ENCODE results near the gene DYNC1H1.

The DYNC1H1 gene

GRCh38 chr14:101918065-101918989 lies 46.0 kb upstream of the DYNC1H1 start:
- TF ChIP-seq ZNF324 (tag by site-specific recombination; IDR thresholded peaks at IDR 0.05) (no peak), ZNF776 (tag by site-specific recombination; IDR thresholded peaks at IDR 0.05; ENCODE audit: borderline replicate concordance) (no peak), ZNF610 (tag by site-specific recombination; IDR thresholded peaks at IDR 0.05; ENCODE audit: borderline replicate concordance) (no peak), ZNF18 (tag by site-specific recombination; IDR thresholded peaks at IDR 0.05) (no peak), ZNF175 (tag by site-specific recombination; IDR thresholded peaks at IDR 0.05) (no peak), ZNF266 (tag by site-specific recombination; IDR thresholded peaks at IDR 0.05; ENCODE audit: low read depth) (no peak), ZNF146 (tag by site-specific recombination; IDR thresholded peaks at IDR 0.05) (no peak), ZNF561 (tag by site-specific recombination; IDR thresholded peaks at IDR 0.05; ENCODE audit: borderline replicate concordance) (no peak), ZSCAN4 (tag by site-specific recombination; IDR thresholded peaks at IDR 0.05) (no peak), ZNF302 (tag by site-specific recombination; IDR thresholded peaks at IDR 0.05; ENCODE audit: low read depth) (no peak), SALL2 (tag by site-specific recombination; IDR thresholded peaks at IDR 0.05; ENCODE audit: borderline replicate concordance) (no peak), RBAK (tag by site-specific recombination; IDR thresholded peaks at IDR 0.05) (no peak), ZNF350 (tag by site-specific recombination; IDR thresholded peaks at IDR 0.05) (no peak), ZNF555 (tag by site-specific recombination; conservative IDR thresholded peaks at IDR 0.05) (no peak), YY1 (tag by site-specific recombination; IDR thresholded peaks at IDR 0.05) (no peak), WT1 (tag by site-specific recombination; IDR thresholded peaks at IDR 0.05) (no peak), ZBTB17 (tag by site-specific recombination; IDR thresholded peaks at IDR 0.05) (no peak), ZNF354C (tag by site-specific recombination; IDR thresholded peaks at IDR 0.05; ENCODE audit: borderline replicate concordance, low read depth) (no peak)

GRCh38 chr14:101920271-101920670 lies 44.1 kb upstream of the DYNC1H1 start:
- CTCF ChIA-PET = no interaction called here
- Histone ChIP-seq H3K27ac (ENCODE audit: extremely low read depth, low read depth, low read length) (no peak overlapping the region), H3K36me3 (ENCODE audit: control insufficient read depth in 2 of 2, insufficient read depth in 1 of 2, low read length in 2 of 2) (peaks cover 10 to 17% of the 10 kb centered on the region in 2 experiments; a peak in 2 of 3 replicates), H3K9me3 (ENCODE audit: control insufficient read depth, insufficient read depth, low read depth, low read length) (no peaks in the 10 kb centered on the region), H3K4me1 (ENCODE audit: control insufficient read depth, insufficient read depth, low read length) (no peaks in the 10 kb centered on the region), H3K4me3 (ENCODE audit: low read depth, low read length) (no peak overlapping the region)
- POLR2A ChIA-PET = interaction anchor here (0.5 to 0.6 kb wide), 2 partner anchors 1114 to 1165 kb away, joined by 4 to 7 read pairs; no protein-coding TSS in a partner anchor
- TF ChIP-seq ZNF692 (tag by site-specific recombination; IDR thresholded peaks at IDR 0.05) (no peak), ZNF37A (tag by site-specific recombination; IDR thresholded peaks at IDR 0.05) (no peak), ZFP37 (tag by site-specific recombination; IDR thresholded peaks at IDR 0.05) (no peak), ZNF24 (tag by site-specific recombination; IDR thresholded peaks at IDR 0.05) (no peak), YY2 (tag by site-specific recombination; IDR thresholded peaks at IDR 0.05) (no peak), BCL11B (tag by site-specific recombination; IDR thresholded peaks at IDR 0.05; ENCODE audit: low read depth) (no peak), ZNF433 (tag by site-specific recombination; IDR thresholded peaks at IDR 0.05; ENCODE audit: low read depth) (no peak), ZNF473 (tag by site-specific recombination; IDR thresholded peaks at IDR 0.05) (no peak), ZBTB11 (tag by site-specific recombination; conservative IDR thresholded peaks at IDR 0.05; ENCODE audit: low read depth) (no peak), ZNF654 (tag by site-specific recombination; IDR thresholded peaks at IDR 0.05; ENCODE audit: low read depth) (no peak), ZNF707 (tag by site-specific recombination; IDR thresholded peaks at IDR 0.05) (no peak)

More at GRCh38 chr14:101918065-101918989, 46.0 kb upstream of the DYNC1H1 start:
- ChIA-PET POLR2A (no interaction called here), CTCF (no interaction called here)
- H3K4me1 ChIP-seq (ENCODE audit: control insufficient read depth, insufficient read depth, low read length) = no peaks in the 10 kb centered on the region
- H3K9me3 ChIP-seq (ENCODE audit: control insufficient read depth, insufficient read depth, low read depth, low read length) = no peaks in the 10 kb centered on the region
- peaks cover 10 to 30% of the 10 kb centered on the region in 2 experiments; a peak in 2 of 3 replicates for H3K36me3 ChIP-seq (ENCODE audit: control insufficient read depth in 2 of 2, insufficient read depth in 1 of 2, low read length in 2 of 2)
- H3K4me3 ChIP-seq (ENCODE audit: low read depth, low read length) = no peak overlapping the region
- no peak overlapping the region for H3K27ac ChIP-seq (ENCODE audit: extremely low read depth, low read depth, low read length)
